Trophoblast cell (in vitro differentiated cells and primary cell): Measurements from ENCODE around the gene CTDP1.

ENCODE experiments used
- DNase-seq, 2 donors: peaks; one replicate each; pipeline ENCODE4 v3.0.0-alpha.2; 2016
- H2AFZ ChIP-seq: 2 replicates; pipeline ENCODE4 v1.6.1; 2013; ENCODE audit warnings: low read length, moderate library complexity, mild to moderate bottlenecking; ENCODE audit not compliant: insufficient read depth, poor library complexity
- H2AK5ac ChIP-seq: 2 replicates; pipeline ENCODE4 v1.6.1; 2013; ENCODE audit warnings: mild to moderate bottlenecking, low read length
- H2BK120ac ChIP-seq: 2 replicates; pipeline ENCODE4 v1.6.1; 2013; ENCODE audit warnings: low read length, mild to moderate bottlenecking, moderate library complexity; ENCODE audit not compliant: insufficient read depth, poor library complexity
- H2BK12ac ChIP-seq: 2 replicates; pipeline ENCODE4 v1.6.1; 2013; ENCODE audit warnings: mild to moderate bottlenecking, low read length, moderate library complexity
- H2BK5ac ChIP-seq: 2 replicates; pipeline ENCODE4 v1.6.1; 2013; ENCODE audit warnings: low read length, low read depth, moderate library complexity, mild to moderate bottlenecking; ENCODE audit not compliant: poor library complexity
- H3K14ac ChIP-seq: 2 replicates; pipeline ENCODE4 v1.6.1; 2013; ENCODE audit warnings: mild to moderate bottlenecking, low read length
- H3K18ac ChIP-seq: 2 replicates; pipeline ENCODE4 v1.6.1; 2013; ENCODE audit warnings: mild to moderate bottlenecking, low read length
- H3K23ac ChIP-seq: 2 replicates; pipeline ENCODE4 v1.6.1; 2013; ENCODE audit warnings: low read length
- H3K27ac ChIP-seq: 2 replicates; pipeline ENCODE4 v1.5.1; 2013; ENCODE audit warnings: low read depth, mild to moderate bottlenecking, inconsistent platforms, low read length, moderate library complexity
- H3K27me3 ChIP-seq: 2 replicates; pipeline ENCODE4 v1.6.1; 2013; ENCODE audit warnings: inconsistent platforms, mild to moderate bottlenecking, low read length, moderate library complexity; ENCODE audit not compliant: insufficient read depth
- H3K36me3 ChIP-seq, 2 experiments: 1 replicate in 1 of 2; 2 replicates in 1 of 2; pipeline ENCODE4 v1.6.1; 2013; ENCODE audit warnings: low read length in 2 of 2, mild to moderate bottlenecking in 2 of 2, moderate library complexity in 1 of 2; ENCODE audit not compliant: insufficient read depth in 2 of 2, control insufficient read depth in 1 of 2
- H3K4ac ChIP-seq: 2 replicates; pipeline ENCODE4 v1.6.1; 2013; ENCODE audit warnings: low read depth, mild to moderate bottlenecking, low read length, moderate library complexity
- H3K4me1 ChIP-seq, 2 experiments: 1 replicate in 1 of 2; 2 replicates in 1 of 2; pipeline ENCODE4 v1.6.1; 2013; ENCODE audit warnings: low read length in 2 of 2, mild to moderate bottlenecking in 2 of 2, moderate library complexity in 1 of 2; ENCODE audit not compliant: insufficient read depth in 2 of 2, control insufficient read depth in 1 of 2
- H3K4me2 ChIP-seq: 2 replicates; pipeline ENCODE4 v1.6.1; 2013; ENCODE audit warnings: inconsistent platforms, mild to moderate bottlenecking, low read length, moderate library complexity
- H3K4me3 ChIP-seq: 2 replicates; pipeline ENCODE4 v1.5.1; 2013; ENCODE audit warnings: mild to moderate bottlenecking, low read depth, low read length, inconsistent platforms
- H3K79me1 ChIP-seq: one replicate; pipeline ENCODE4 v1.6.1; 2013; ENCODE audit warnings: low read length
- H3K79me2 ChIP-seq: 2 replicates; pipeline ENCODE4 v1.6.1; 2013; ENCODE audit warnings: low read length, mild to moderate bottlenecking; ENCODE audit not compliant: control insufficient read depth, insufficient read depth, poor library complexity
- H3K9ac ChIP-seq: 2 replicates; pipeline ENCODE4 v1.6.1; 2013; ENCODE audit warnings: mild to moderate bottlenecking, low read length
- H3K9me3 ChIP-seq: 2 replicates; pipeline ENCODE4 v1.6.1; 2013; ENCODE audit warnings: low read depth, mild to moderate bottlenecking, control low read depth, inconsistent platforms, low read length; ENCODE audit not compliant: insufficient read depth
- H4K12ac ChIP-seq: 2 replicates; pipeline ENCODE4 v1.6.1; 2013; ENCODE audit warnings: low read depth, mild to moderate bottlenecking, low read length, moderate library complexity
- H4K8ac ChIP-seq: 2 replicates; pipeline ENCODE4 v1.6.1; 2013; ENCODE audit warnings: low read depth, mild to moderate bottlenecking, low read length, moderate library complexity
- H4K91ac ChIP-seq: one replicate; pipeline ENCODE4 v1.6.1; 2013; ENCODE audit warnings: low read depth, mild to moderate bottlenecking, low read length, moderate library complexity
- WGBS: extraction: QIAGEN DNeasy Blood & Tissue Kit; methylation state at CpG from one replicate; pipeline ENCODE4 v1.1.7; 2013; ENCODE audit warnings: missing lambda C conversion rate; ENCODE audit not compliant: insufficient read length, insufficient coverage; ENCODE audit errors: extremely low coverage; 5-methylcytosine and 5-hydroxymethylcytosine counted together

Gene CTDP1

DNA sequence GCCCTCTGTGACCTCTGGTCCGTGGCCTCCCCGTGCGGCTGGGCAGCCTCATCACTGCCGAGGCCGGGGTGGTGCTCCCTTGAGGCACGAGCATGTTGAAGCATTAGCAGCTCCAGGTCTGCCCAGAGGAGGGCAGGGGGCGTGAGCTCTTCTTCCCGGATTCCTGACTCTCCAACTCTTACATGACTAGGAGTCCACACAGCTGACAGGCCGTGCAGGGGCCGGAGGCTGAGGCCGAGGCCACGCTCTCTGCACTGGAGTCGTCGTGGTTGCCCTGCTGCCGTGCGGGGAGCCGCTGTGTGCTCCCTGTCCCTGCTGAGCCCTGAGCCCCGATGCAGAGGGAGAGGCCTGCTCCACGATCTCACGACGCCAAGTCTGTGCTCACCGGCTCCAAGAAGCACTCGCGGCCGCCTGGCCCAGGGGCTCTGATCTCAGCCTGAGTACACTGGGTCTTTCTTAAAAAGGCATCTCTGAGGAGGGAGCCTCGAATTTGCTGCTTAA lies 98.7 kb downstream of the CTDP1 start:
- H4K8ac ChIP-seq, result no peak overlapping the region
- peaks cover 6% of the 10 kb centered on the region for H3K9me3 ChIP-seq
- H4K12ac ChIP-seq, result no peak overlapping the region
- H3K27me3 ChIP-seq, result no peaks in the 10 kb centered on the region
- H2BK12ac ChIP-seq, result no peak overlapping the region
- no peak overlapping the region for H2BK5ac ChIP-seq
- no peak overlapping the region for H3K4ac ChIP-seq
- WGBS, result no CpG with 5 or more reads among the region's 26 CpGs
- H4K91ac ChIP-seq, result no peak overlapping the region
- no peak overlapping the region for H2BK120ac ChIP-seq
- no peak overlapping the region for H2AFZ ChIP-seq
- H3K4me2 ChIP-seq, result no peak overlapping the region
- H3K14ac ChIP-seq, result no peak overlapping the region
- no peaks in the 10 kb centered on the region for H3K36me3 ChIP-seq
- DNase-seq, result no peak
- no peak overlapping the region for H2AK5ac ChIP-seq
- H3K4me1 ChIP-seq, result no peaks in the 10 kb centered on the region
- no peak overlapping the region for H3K4me3 ChIP-seq
- H3K27ac ChIP-seq, result no peak overlapping the region
- H3K9ac ChIP-seq, result no peak overlapping the region
- H3K18ac ChIP-seq, result no peak overlapping the region
- no peaks in the 10 kb centered on the region for H3K79me2 ChIP-seq
- H3K23ac ChIP-seq, result no peak overlapping the region
- no peaks in the 10 kb centered on the region for H3K79me1 ChIP-seq

DNA sequence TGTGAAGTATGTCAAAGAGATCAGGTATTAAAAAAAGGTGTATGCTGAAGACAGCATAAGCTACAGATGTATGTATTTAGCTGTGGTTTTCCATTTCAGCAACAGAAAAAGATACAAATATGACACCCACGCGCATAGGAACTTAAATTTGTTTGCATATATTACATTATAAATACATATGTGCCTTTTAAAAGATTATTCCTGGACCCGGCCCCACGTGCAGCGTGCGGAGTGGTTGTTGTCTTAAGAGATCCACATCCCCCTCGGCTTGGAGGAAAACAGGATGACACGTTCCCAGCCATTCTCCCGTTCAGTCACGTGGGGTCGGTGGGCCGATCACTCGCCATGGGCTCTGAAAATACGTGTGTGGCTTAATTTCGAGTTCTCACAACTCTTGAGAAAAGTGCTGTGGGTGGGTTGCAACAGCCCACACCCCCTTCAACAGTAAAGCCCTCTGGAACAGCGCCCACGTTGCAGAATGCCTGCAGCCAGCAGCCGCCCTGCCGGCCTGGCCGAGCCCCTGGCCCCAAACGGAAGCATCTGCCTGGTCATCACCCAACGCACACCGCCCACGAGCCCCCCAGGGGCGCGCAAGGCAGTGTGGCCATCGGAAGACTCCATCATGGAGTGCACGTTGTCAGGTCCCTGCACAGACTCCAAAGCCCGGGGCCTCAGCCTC lies 99.6 kb downstream of the CTDP1 start:
- Histone ChIP-seq H3K4me2 (no peak overlapping the region), H3K9ac (no peak overlapping the region), H3K79me1 (no peaks in the 10 kb centered on the region), H2BK120ac (no peak overlapping the region), H3K4me3 (no peak overlapping the region), H2BK12ac (no peak overlapping the region), H3K79me2 (no peaks in the 10 kb centered on the region), H3K36me3 (no peaks in the 10 kb centered on the region), H4K8ac (no peak overlapping the region), H2BK5ac (no peak overlapping the region), H2AK5ac (no peak overlapping the region), H2AFZ (no peak overlapping the region), H3K4ac (no peak overlapping the region), H3K4me1 (no peaks in the 10 kb centered on the region), H4K91ac (no peak overlapping the region), H3K23ac (no peak overlapping the region), H3K27ac (no peak overlapping the region), H3K14ac (no peak overlapping the region), H3K27me3 (no peaks in the 10 kb centered on the region), H3K9me3 (peaks cover 8% of the 10 kb centered on the region), H3K18ac (no peak overlapping the region), H4K12ac (no peak overlapping the region)
- no CpG with 5 or more reads among the region's 29 CpGs for WGBS
- no peak for DNase-seq

- H2AFZ ChIP-seq, result no peak overlapping the region
- H4K12ac ChIP-seq, result no peak overlapping the region
- H2BK5ac ChIP-seq, result no peak overlapping the region
- H4K91ac ChIP-seq, result no peak overlapping the region
- H3K79me1 ChIP-seq, result no peaks in the 10 kb centered on the region
- no peak for DNase-seq
- H3K4me2 ChIP-seq, result no peak overlapping the region
- H3K4me3 ChIP-seq, result no peak overlapping the region
- no peaks in the 10 kb centered on the region for H3K27me3 ChIP-seq
- no peak overlapping the region for H3K14ac ChIP-seq
- H3K23ac ChIP-seq, result no peak overlapping the region
- peaks cover 8% of the 10 kb centered on the region for H3K9me3 ChIP-seq
- no peak overlapping the region for H3K9ac ChIP-seq
- no peaks in the 10 kb centered on the region for H3K79me2 ChIP-seq
- no peak overlapping the region for H4K8ac ChIP-seq
- no peaks in the 10 kb centered on the region for H3K4me1 ChIP-seq
- WGBS, result no CpG with 5 or more reads among the region's 18 CpGs
- no peak overlapping the region for H2BK12ac ChIP-seq
- no peak overlapping the region for H2BK120ac ChIP-seq
- no peak overlapping the region for H2AK5ac ChIP-seq
- H3K18ac ChIP-seq, result no peak overlapping the region
- H3K27ac ChIP-seq, result no peak overlapping the region
- no peaks in the 10 kb centered on the region for H3K36me3 ChIP-seq
- H3K4ac ChIP-seq, result no peak overlapping the region
Measured at GRCh38 chr18:79779700-79780190, 100.1 kb downstream of the CTDP1 start.

DNA sequence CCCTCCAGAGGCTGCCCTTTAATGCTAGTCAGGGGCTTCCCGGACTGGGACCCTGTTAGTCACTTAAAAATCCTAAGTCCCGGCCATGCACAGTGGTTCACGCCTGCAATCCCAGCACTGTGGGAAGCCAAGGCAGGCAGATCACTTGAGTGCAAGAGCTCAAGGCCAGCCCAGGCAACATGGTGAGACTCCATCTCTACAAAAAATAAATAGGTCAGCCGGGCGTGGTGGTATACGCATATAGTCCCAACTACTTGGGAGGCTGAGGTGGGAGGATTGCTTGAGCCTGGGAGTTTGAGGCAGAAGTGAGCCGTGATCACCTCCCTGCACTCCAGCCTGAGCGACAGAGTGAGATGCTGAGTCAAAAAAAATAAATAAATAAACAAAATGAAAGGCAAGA lies 100.9 kb downstream of the CTDP1 start:
- no peaks in the 10 kb centered on the region for H3K4me1 ChIP-seq
- H2AK5ac ChIP-seq, result no peak overlapping the region
- no peak overlapping the region for H3K4me3 ChIP-seq
- H4K8ac ChIP-seq, result no peak overlapping the region
- no peaks in the 10 kb centered on the region for H3K36me3 ChIP-seq
- H3K14ac ChIP-seq, result no peak overlapping the region
- no peak overlapping the region for H4K12ac ChIP-seq
- no peaks in the 10 kb centered on the region for H3K27me3 ChIP-seq
- H2BK12ac ChIP-seq, result no peak overlapping the region
- H3K4me2 ChIP-seq, result no peak overlapping the region
- DNase-seq, result no peak
- no peaks in the 10 kb centered on the region for H3K79me2 ChIP-seq
- no peak overlapping the region for H3K4ac ChIP-seq
- H4K91ac ChIP-seq, result no peak overlapping the region
- no peak overlapping the region for H3K23ac ChIP-seq
- no peaks in the 10 kb centered on the region for H3K79me1 ChIP-seq
- peaks cover 8% of the 10 kb centered on the region for H3K9me3 ChIP-seq
- no CpG with 5 or more reads among the region's 8 CpGs for WGBS
- H3K18ac ChIP-seq, result no peak overlapping the region
- no peak overlapping the region for H2AFZ ChIP-seq
- H3K9ac ChIP-seq, result no peak overlapping the region
- H3K27ac ChIP-seq, result no peak overlapping the region
- H2BK120ac ChIP-seq, result no peak overlapping the region
- H2BK5ac ChIP-seq, result no peak overlapping the region
